Measurements from ENCODE around the gene OR4D2. TPM values are rescaled to one million over a fixed set of nuclear protein-coding genes. Genes with fewer than 3 reads are reported as not detected.

The OR4D2 gene
- total and polyA plus RNA-seq, 2 of the 4 experiments (the other 2 are of a cell fraction), result not detected

GRCh38 chr17:58186591-58186990 lies 19.8 kb downstream of the OR4D2 start:
- ATAC-seq (ENCODE audit: low read depth) (no peak), DNase-seq (no peak)
- Histone ChIP-seq H3K4me1 (ENCODE audit: control insufficient read depth, insufficient read depth, low read length) (no peaks in the 10 kb centered on the region), H3K27ac (ENCODE audit: insufficient read depth, low read length) (no peak overlapping the region), H3K18ac (ENCODE audit: low read depth, low read length) (no peak overlapping the region), H3K9ac (ENCODE audit: low read depth, low read length) (no peak overlapping the region), H3K36me3 (ENCODE audit: control insufficient read depth, insufficient read depth, low read length) (no peaks in the 10 kb centered on the region), H3K9me3 (ENCODE audit: control insufficient read depth, insufficient read depth, low read length) (no peaks in the 10 kb centered on the region), H3K4me3 (ENCODE audit: insufficient read depth, low read depth, low read length) (no peak overlapping the region), H3K79me1 (ENCODE audit: low read depth in 1 of 2, low read length in 2 of 2) (no peaks in the 10 kb centered on the region), H2BK15ac (ENCODE audit: low read depth, low read length) (no peak overlapping the region), H2AK9ac (replicated peaks; ENCODE audit: low read depth, low read length, poor library complexity) (no peak overlapping the region), H3K4me2 (ENCODE audit: low read depth, low read length) (no peak overlapping the region), H2BK5ac (ENCODE audit: low read depth, low read length, poor library complexity, severe bottlenecking) (no peak overlapping the region), H4K91ac (ENCODE audit: insufficient read depth, low read depth, low read length) (no peak overlapping the region), H3K4ac (ENCODE audit: low read depth, low read length) (no peak overlapping the region), H3K27me3 (ENCODE audit: control insufficient read depth, insufficient read depth, low read length) (peaks cover 9% of the 10 kb centered on the region), H4K5ac (ENCODE audit: low read depth, low read length) (no peak overlapping the region), H4K20me1 (ENCODE audit: insufficient read depth, low read length) (no peaks in the 10 kb centered on the region), H4K8ac (ENCODE audit: low read depth in 2 of 2, low read length in 2 of 2) (no peak overlapping the region), H3K23ac (ENCODE audit: low read depth, low read length) (no peak overlapping the region), H3K56ac (ENCODE audit: extremely low read depth, insufficient read depth, low read length) (no peak overlapping the region), H3K9me1 (ENCODE audit: insufficient read depth, low read length) (peaks cover 4% of the 10 kb centered on the region; the same call in 1 of the 2 replicates), H2BK20ac (ENCODE audit: low read depth, low read length) (no peak overlapping the region), H2AK5ac (ENCODE audit: low read depth, low read length) (no peak overlapping the region), H2BK120ac (ENCODE audit: low read depth, low read length) (no peak overlapping the region), H2AFZ (replicated peaks; ENCODE audit: low read length, poor library complexity) (no peak overlapping the region), H3K14ac (replicated peaks; ENCODE audit: low read depth, low read length) (no peak overlapping the region)
- POLR2A ChIA-PET (ENCODE audit: unreplicated experiment), result no interaction called here
- intact Hi-C loops (cut with micrococcal nuclease) (no loop called here), dilution Hi-C loops (cut with HindIII; ENCODE audit: low sequenced_read_pairs, unreplicated experiment) (no loop called here), in situ Hi-C loops (cut with MboI; ENCODE audit: low sequenced_read_pairs) (no loop called here)
- CTCF ChIA-PET, result no interaction called here
- TF ChIP-seq NFE2L2 (IDR thresholded peaks at IDR 0.05; ENCODE audit: low read depth, low read length), result no peak
- TF ChIP-seq ELK1 (IDR thresholded peaks at IDR 0.05; ENCODE audit: borderline replicate concordance, low read depth, low read length), result no peak
- no peak for TF ChIP-seq MAFK (IDR thresholded peaks at IDR 0.05; ENCODE audit: low read depth, low read length)
- TF ChIP-seq MAZ (IDR thresholded peaks at IDR 0.05; ENCODE audit: borderline replicate concordance, low read depth, low read length), result no peak
- TF ChIP-seq RAD21 (IDR thresholded peaks at IDR 0.05; ENCODE audit: low read length), result no peak
- no peak for TF ChIP-seq CTCF (conservative IDR thresholded peaks at IDR 0.05; ENCODE audit: low read depth, low read length)
- TF ChIP-seq SMC3 (IDR thresholded peaks at IDR 0.05; ENCODE audit: low read depth, low read length), result no peak
- TF ChIP-seq POLR2A (IDR thresholded peaks at IDR 0.05; ENCODE audit: low read depth, low read length), result no peak
- WGBS, 2 experiments (ENCODE audit: extremely low coverage in 2 of 2, insufficient read length in 1 of 2), result no CpG with 5 or more reads among the region's 4 CpGs
- no TSS peak for BruUV-seq (replicated peaks)

All from IMR-90 (cell line).